Astrocyte of the cerebellum (primary cell): ENCODE data around the gene PRDX3.

Experiments used
- DNase-seq: peaks from one replicate; pipeline ENCODE4 v3.0.0-alpha.2; 2011; ENCODE audit warnings: low read depth
- H3K4me3 ChIP-seq: 2 replicates; pipeline ENCODE4 v1.5.1; 2011; ENCODE audit warnings: mild to moderate bottlenecking, low read depth, low read length, moderate library complexity
- CTCF ChIP-seq: IDR thresholded peaks from 2 replicates; pipeline ENCODE4 v1.5.1; 2012; ENCODE audit warnings: low read length, low read depth, moderate library complexity, mild to moderate bottlenecking; ENCODE audit errors: missing control alignments
- in situ Hi-C: cut with HindIII; loops from 2 replicates; pipeline ENCODE4 v1.10.0; 2017; ENCODE audit warnings: low sequenced_read_pairs

Gene PRDX3

GRCh38 chr10:119207713-119208552 lies 29.3 kb upstream of the PRDX3 start:
- no peak for TF ChIP-seq CTCF
- DNase-seq = no peak
- in situ Hi-C loops = no loop called here
- H3K4me3 ChIP-seq = peak overlapping the region; percentile 67

- in situ Hi-C loops = no loop called here
- H3K4me3 ChIP-seq = peak within 1 kb of the TSS; percentile 67
- DNase-seq = peak; percentile 89
- TF ChIP-seq CTCF = no peak
These were observed 28.7 kb upstream of the PRDX3 start, which contains the start of gene GRK5 for GRCh38 chr10:119207366-119207666. Gene GRK5 (plus strand): TSS chr10:119207571. CDS start chr10:119207918, 347 bp downstream.

- in situ Hi-C loops = no loop called here
- H3K4me3 ChIP-seq = peak overlapping the region; percentile 67
- no peak for DNase-seq
- TF ChIP-seq CTCF = peak; percentile 55
These were observed 28.2 kb upstream of the PRDX3 start for GRCh38 chr10:119206603-119207365.

GRCh38 chr10:119205894-119206602 lies 27.4 kb upstream of the PRDX3 start:
- in situ Hi-C loops = no loop called here
- no peak for TF ChIP-seq CTCF
- H3K4me3 ChIP-seq = peak overlapping the region; percentile 67
- DNase-seq = no peak

- DNase-seq = no peak
- no peak for TF ChIP-seq CTCF
- in situ Hi-C loops = no loop called here
- H3K4me3 ChIP-seq = no peak overlapping the region
These were observed 24.4 kb upstream of the PRDX3 start for GRCh38 chr10:119203006-119203405.

- no peak for DNase-seq
- in situ Hi-C loops = no loop called here
- no peak for TF ChIP-seq CTCF
- no peak overlapping the region for H3K4me3 ChIP-seq
These were observed 22.6 kb upstream of the PRDX3 start for GRCh38 chr10:119201233-119201632.
